Muscle layer of duodenum (tissue), 2 donors: Measurements from ENCODE around the gene UTY.

Experiments
- H3K27ac ChIP-seq: one replicate; pipeline ENCODE4 v1.7.0; 2013; ENCODE audit warnings: mild to moderate bottlenecking, low read length
- H3K27me3 ChIP-seq: one replicate; pipeline ENCODE4 v1.7.0; 2013; ENCODE audit warnings: low read depth, mild to moderate bottlenecking, control low read depth, low read length
- H3K36me3 ChIP-seq, 2 donors: one replicate each; pipeline ENCODE4 v1.7.0; 2013; ENCODE audit warnings: low read length in 2 of 2, control low read depth in 1 of 2, mild to moderate bottlenecking in 1 of 2; ENCODE audit not compliant: insufficient read depth in 2 of 2, control insufficient read depth in 1 of 2
- H3K4me1 ChIP-seq, 2 donors: one replicate each; pipeline ENCODE4 v1.7.0; 2013; ENCODE audit warnings: low read length in 2 of 2, mild to moderate bottlenecking in 2 of 2, control low read depth in 1 of 2, moderate library complexity in 1 of 2; ENCODE audit not compliant: insufficient read depth in 2 of 2, control insufficient read depth in 1 of 2
- H3K4me3 ChIP-seq, 2 donors: one replicate each; pipeline ENCODE4 v1.7.0; 2013; ENCODE audit warnings: low read length in 2 of 2, low read depth in 1 of 2, mild to moderate bottlenecking in 1 of 2
- H3K9me3 ChIP-seq, 2 donors: one replicate each; pipeline ENCODE4 v1.7.0; 2013; ENCODE audit warnings: low read length in 2 of 2, control low read depth in 1 of 2, mild to moderate bottlenecking in 1 of 2; ENCODE audit not compliant: control insufficient read depth in 1 of 2
- donor health status: healthy.

The UTY gene

GRCh38 chrY:13343307-13343946 is 136.4 kb downstream of the UTY start:
- no peaks in the 10 kb centered on the region for H3K27me3 ChIP-seq
- no peaks in the 10 kb centered on the region for H3K9me3 ChIP-seq
- H3K27ac ChIP-seq = no peak overlapping the region
- peaks cover 0 to 7% of the 10 kb centered on the region in 2 donors for H3K36me3 ChIP-seq
- no peaks in the 10 kb centered on the region for H3K4me1 ChIP-seq
- H3K4me3 ChIP-seq = no peak overlapping the region

- Histone ChIP-seq H3K27ac (no peak overlapping the region), H3K36me3 (peaks cover 9 to 16% of the 10 kb centered on the region in 2 donors), H3K9me3 (no peaks in the 10 kb centered on the region), H3K4me3 (no peak overlapping the region), H3K27me3 (no peaks in the 10 kb centered on the region), H3K4me1 (no peaks in the 10 kb centered on the region)
Measured at GRCh38 chrY:13339939-13340338, 139.9 kb downstream of the UTY start.

GRCh38 chrY:13339381-13339780 is 140.5 kb downstream of the UTY start:
- H3K36me3 ChIP-seq = peaks cover 15 to 16% of the 10 kb centered on the region in 2 donors
- H3K4me3 ChIP-seq = no peak overlapping the region
- H3K4me1 ChIP-seq = no peaks in the 10 kb centered on the region
- H3K27ac ChIP-seq = no peak overlapping the region
- no peaks in the 10 kb centered on the region for H3K27me3 ChIP-seq
- no peaks in the 10 kb centered on the region for H3K9me3 ChIP-seq

- Histone ChIP-seq H3K4me1 (no peaks in the 10 kb centered on the region), H3K36me3 (peaks cover 21 to 22% of the 10 kb centered on the region in 2 donors), H3K27me3 (no peaks in the 10 kb centered on the region), H3K9me3 (no peaks in the 10 kb centered on the region), H3K4me3 (no peak overlapping the region), H3K27ac (no peak overlapping the region)
Measured at GRCh38 chrY:13338711-13339110, 141.1 kb downstream of the UTY start.

- Histone ChIP-seq H3K9me3 (no peaks in the 10 kb centered on the region), H3K4me1 (no peaks in the 10 kb centered on the region), H3K4me3 (no peak overlapping the region), H3K27ac (no peak overlapping the region), H3K36me3 (peaks cover 21 to 22% of the 10 kb centered on the region in 2 donors), H3K27me3 (no peaks in the 10 kb centered on the region)
Measured at GRCh38 chrY:13337934-13338333, 141.9 kb downstream of the UTY start.

- no peaks in the 10 kb centered on the region for H3K27me3 ChIP-seq
- H3K9me3 ChIP-seq = no peaks in the 10 kb centered on the region
- peaks cover 20 to 21% of the 10 kb centered on the region in 2 donors for H3K36me3 ChIP-seq
- H3K4me1 ChIP-seq = no peaks in the 10 kb centered on the region
- no peak overlapping the region for H3K27ac ChIP-seq
- no peak overlapping the region for H3K4me3 ChIP-seq
Measured at GRCh38 chrY:13333791-13334190, 146.0 kb downstream of the UTY start.

GRCh38 chrY:13330651-13331050 is 149.2 kb downstream of the UTY start:
- Histone ChIP-seq H3K4me3 (no peak overlapping the region), H3K27ac (no peak overlapping the region), H3K4me1 (no peaks in the 10 kb centered on the region), H3K27me3 (no peaks in the 10 kb centered on the region), H3K9me3 (no peaks in the 10 kb centered on the region), H3K36me3 (peaks cover 15 to 17% of the 10 kb centered on the region in 2 donors)

GRCh38 chrY:13312966-13313365 is 166.9 kb downstream of the UTY start:
- Histone ChIP-seq H3K27me3 (no peaks in the 10 kb centered on the region), H3K9me3 (no peaks in the 10 kb centered on the region), H3K4me1 (no peaks in the 10 kb centered on the region), H3K36me3 (peaks cover 0 to 5% of the 10 kb centered on the region in 2 donors), H3K27ac (no peak overlapping the region), H3K4me3 (no peak overlapping the region)

GRCh38 chrY:13307959-13308358 is 171.9 kb downstream of the UTY start:
- Histone ChIP-seq H3K9me3 (no peaks in the 10 kb centered on the region), H3K27me3 (no peaks in the 10 kb centered on the region), H3K27ac (no peak overlapping the region), H3K36me3 (peaks cover 0 to 4% of the 10 kb centered on the region in 2 donors), H3K4me3 (no peak overlapping the region), H3K4me1 (no peaks in the 10 kb centered on the region)

- Histone ChIP-seq H3K9me3 (no peaks in the 10 kb centered on the region), H3K4me3 (no peak overlapping the region), H3K27me3 (no peaks in the 10 kb centered on the region), H3K27ac (no peak overlapping the region), H3K36me3 (peaks cover 4 to 17% of the 10 kb centered on the region in 2 donors), H3K4me1 (no peaks in the 10 kb centered on the region)
Measured at GRCh38 chrY:13300795-13301194, 179.0 kb downstream of the UTY start.

GRCh38 chrY:13299411-13299810 is 180.4 kb downstream of the UTY start:
- H3K36me3 ChIP-seq = peaks cover 12 to 20% of the 10 kb centered on the region in 2 donors
- no peak overlapping the region for H3K4me3 ChIP-seq
- no peaks in the 10 kb centered on the region for H3K27me3 ChIP-seq
- H3K4me1 ChIP-seq = no peaks in the 10 kb centered on the region
- no peak overlapping the region for H3K27ac ChIP-seq
- H3K9me3 ChIP-seq = no peaks in the 10 kb centered on the region
